ENCODE measurements around the gene EPHA5.

Gene EPHA5

GRCh38 chr4:65561164-65561563 lies 109.1 kb downstream of the EPHA5 start:
- TF ChIP-seq, protein P1, sequence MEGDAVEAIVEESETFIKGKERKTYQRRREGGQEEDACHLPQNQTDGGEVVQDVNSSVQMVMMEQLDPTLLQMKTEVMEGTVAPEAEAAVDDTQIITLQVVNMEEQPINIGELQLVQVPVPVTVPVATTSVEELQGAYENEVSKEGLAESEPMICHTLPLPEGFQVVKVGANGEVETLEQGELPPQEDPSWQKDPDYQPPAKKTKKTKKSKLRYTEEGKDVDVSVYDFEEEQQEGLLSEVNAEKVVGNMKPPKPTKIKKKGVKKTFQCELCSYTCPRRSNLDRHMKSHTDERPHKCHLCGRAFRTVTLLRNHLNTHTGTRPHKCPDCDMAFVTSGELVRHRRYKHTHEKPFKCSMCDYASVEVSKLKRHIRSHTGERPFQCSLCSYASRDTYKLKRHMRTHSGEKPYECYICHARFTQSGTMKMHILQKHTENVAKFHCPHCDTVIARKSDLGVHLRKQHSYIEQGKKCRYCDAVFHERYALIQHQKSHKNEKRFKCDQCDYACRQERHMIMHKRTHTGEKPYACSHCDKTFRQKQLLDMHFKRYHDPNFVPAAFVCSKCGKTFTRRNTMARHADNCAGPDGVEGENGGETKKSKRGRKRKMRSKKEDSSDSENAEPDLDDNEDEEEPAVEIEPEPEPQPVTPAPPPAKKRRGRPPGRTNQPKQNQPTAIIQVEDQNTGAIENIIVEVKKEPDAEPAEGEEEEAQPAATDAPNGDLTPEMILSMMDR (conservative IDR thresholded peaks at IDR 0.05; ENCODE audit: control insufficient read depth, insufficient read depth, low read depth, low read length) = no peak
- H3K4me3 ChIP-seq (ENCODE audit: control insufficient read depth, low read depth, low read length) = no peak overlapping the region
- no peak for DNase-seq (ENCODE audit: low read depth)

GRCh38 chr4:65559270-65559669 lies 111.0 kb downstream of the EPHA5 start:
- DNase-seq (ENCODE audit: low read depth) = no peak
- TF ChIP-seq, protein P1 (conservative IDR thresholded peaks at IDR 0.05; ENCODE audit: control insufficient read depth, insufficient read depth, low read depth, low read length) = no peak
- H3K4me3 ChIP-seq (ENCODE audit: control insufficient read depth, low read depth, low read length) = no peak overlapping the region

DNA sequence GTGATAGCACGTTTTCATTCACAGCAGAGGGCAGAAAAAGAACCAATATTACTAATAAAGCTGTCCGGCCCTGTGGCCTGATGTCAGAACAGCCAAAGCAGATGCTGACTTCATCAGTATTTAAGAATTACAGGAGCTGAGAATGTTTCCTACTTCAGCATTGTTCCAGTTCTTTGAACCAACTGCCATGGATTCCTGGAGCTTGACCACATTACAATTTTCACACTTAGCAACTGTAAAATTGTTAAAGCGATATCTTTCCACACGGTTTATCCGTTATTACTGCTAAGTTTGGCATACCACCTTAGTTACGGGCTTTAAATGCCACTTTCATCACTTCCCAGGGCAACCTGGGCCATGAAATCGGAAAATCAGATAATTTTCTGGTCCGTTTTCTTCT lies 118.2 kb downstream of the EPHA5 start:
- no peak for DNase-seq (ENCODE audit: low read depth)
- H3K4me3 ChIP-seq (ENCODE audit: control insufficient read depth, low read depth, low read length) = no peak overlapping the region
- TF ChIP-seq, protein P1 (conservative IDR thresholded peaks at IDR 0.05; ENCODE audit: control insufficient read depth, insufficient read depth, low read depth, low read length) = no peak

DNA sequence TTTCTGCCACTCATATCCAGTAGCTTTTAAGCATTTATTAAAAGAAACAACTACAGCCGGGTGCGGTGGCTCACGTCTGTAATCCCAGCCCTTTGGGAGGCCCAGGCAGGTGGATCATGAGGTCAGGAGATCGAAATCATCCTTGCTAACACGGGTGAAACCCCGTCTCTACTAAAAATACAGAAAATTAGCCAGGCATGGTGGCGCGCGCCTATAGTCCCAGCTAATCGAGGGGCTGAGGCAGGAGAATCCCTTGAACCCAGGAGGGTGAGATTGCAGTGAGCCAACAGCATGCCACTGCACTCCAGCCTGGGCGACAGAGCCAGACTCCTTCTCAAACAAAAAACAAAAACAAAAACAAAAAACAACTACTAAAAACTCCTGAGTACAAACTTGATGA lies 119.8 kb downstream of the EPHA5 start:
- no peak for DNase-seq (ENCODE audit: low read depth)
- TF ChIP-seq, protein P1 (conservative IDR thresholded peaks at IDR 0.05; ENCODE audit: control insufficient read depth, insufficient read depth, low read depth, low read length) = no peak

DNA sequence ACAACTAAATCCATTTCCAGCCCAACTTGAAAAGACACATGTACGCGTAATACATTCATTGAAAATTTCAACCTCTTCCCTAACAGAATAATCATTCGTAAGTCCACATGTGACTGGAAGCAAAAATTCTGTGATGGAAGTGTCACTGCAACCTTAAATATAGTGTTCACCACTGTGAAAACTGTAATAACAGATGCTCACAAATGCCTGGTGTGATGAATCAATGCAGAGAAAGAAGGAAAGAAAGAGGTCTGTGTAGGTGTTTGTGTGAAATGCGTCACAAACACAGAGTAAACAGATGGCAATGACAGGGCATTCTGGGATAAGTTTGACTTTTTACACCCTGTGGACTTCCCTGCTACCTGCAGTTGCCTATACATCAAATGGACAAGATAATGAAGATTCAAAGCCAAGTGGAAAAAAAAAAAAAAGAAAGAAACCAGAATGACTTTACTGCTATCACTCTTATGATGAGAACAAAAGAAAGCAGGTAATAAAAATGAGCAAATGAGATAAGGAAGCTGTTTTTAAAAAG lies 123.3 kb downstream of the EPHA5 start:
- H3K4me3 ChIP-seq (ENCODE audit: control insufficient read depth, low read depth, low read length) = no peak overlapping the region
- no peak for DNase-seq (ENCODE audit: low read depth)
- TF ChIP-seq, protein P1 (conservative IDR thresholded peaks at IDR 0.05; ENCODE audit: control insufficient read depth, insufficient read depth, low read depth, low read length) = no peak

More for the DNA sequence above, 119.8 kb downstream of the EPHA5 start:
- no peak overlapping the region for H3K4me3 ChIP-seq (ENCODE audit: control insufficient read depth, low read depth, low read length)

- no peak overlapping the region for H3K4me3 ChIP-seq (ENCODE audit: control insufficient read depth, low read depth, low read length)
- DNase-seq (ENCODE audit: low read depth) = peak; percentile 17
- TF ChIP-seq, protein P1 (conservative IDR thresholded peaks at IDR 0.05; ENCODE audit: control insufficient read depth, insufficient read depth, low read depth, low read length) = no peak
These were observed 131.7 kb downstream of the EPHA5 start for GRCh38 chr4:65538571-65538970.

DNA sequence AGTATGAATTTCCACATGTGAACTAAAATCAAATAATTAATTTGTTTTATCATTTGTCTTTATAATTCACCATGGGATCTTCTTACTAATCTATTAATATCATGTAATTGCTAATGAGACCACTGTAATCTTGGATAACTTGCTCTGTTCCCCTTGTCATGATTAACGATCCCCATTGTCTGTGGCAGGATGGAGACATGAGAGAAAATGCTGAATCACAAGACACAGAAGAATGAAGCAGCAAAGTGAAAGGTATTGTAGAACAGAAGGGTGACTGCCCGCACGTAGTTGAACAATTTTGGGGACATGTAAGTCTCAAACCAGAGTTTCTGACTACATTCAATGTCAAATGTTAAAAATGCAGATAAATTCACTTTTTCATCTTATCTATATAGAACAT lies 135.2 kb downstream of the EPHA5 start:
- DNase-seq (ENCODE audit: low read depth) = no peak
- TF ChIP-seq, protein P1 (conservative IDR thresholded peaks at IDR 0.05; ENCODE audit: control insufficient read depth, insufficient read depth, low read depth, low read length) = no peak
- no peak overlapping the region for H3K4me3 ChIP-seq (ENCODE audit: control insufficient read depth, low read depth, low read length)

All from fibroblast of mammary gland (primary cell).